Right kidney (tissue), 1 donor: Measurements from ENCODE around the gene NUP210.

ENCODE experiments used
- DNase-seq: peaks from one replicate; pipeline ENCODE4 v3.0.0-alpha.2; 2016

The NUP210 gene

DNA sequence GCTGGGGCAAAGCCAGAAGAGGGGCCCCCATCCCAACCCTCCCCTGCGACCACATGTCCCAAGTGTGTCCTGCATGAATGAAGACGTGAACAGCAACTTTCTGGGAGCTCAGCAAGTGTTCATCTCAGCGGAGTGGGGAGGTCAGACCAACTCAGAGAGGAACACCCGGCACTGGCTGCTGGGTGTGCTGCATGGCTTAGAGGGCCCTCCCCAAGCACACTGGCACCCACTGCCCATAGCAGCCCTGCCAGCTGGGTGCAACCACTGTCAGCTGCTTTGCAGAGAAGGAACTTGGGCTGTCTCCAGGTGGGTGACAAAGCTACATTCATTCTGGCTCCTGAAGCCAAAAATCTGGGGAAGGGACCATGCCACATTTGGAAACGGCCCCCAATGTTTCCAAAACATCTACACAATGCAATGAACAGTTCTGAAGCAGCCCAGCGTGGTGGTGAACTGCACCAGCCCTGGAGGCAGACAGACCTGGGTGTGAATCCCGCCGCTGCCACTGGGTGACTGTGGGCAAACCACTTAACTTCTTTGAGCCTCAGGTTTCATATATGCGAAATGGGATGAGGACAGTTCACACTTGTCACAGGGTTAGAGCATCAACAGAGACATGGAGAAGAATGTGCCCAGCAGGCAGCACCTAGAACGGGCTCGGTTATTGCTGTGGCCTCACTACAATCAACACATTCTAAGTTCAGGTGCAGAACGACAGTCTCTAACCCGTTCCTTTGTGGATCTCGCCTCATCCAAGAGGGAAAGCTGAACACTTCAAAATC, 145.4 kb downstream of the NUP210 start:
- DNase-seq, result no peak

DNA sequence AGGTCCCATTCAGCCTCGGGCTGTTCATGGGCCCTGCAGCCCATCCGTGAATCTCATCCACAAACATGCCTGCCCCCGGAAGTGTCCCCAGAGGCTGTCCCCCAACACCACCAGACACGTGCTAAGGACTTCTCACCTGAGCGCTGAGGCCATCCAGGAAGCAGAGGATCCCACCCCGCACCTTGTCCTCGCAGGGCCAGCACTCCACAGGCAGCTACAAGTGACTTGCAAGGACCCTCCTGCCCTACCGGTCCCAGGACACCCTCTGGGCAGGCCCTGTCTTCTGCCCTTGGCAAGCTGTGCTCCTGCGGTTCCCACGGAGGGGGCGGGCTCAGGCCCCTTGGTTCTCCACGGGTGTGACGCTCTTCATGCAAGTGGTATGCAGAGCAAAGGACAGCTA, 146.0 kb downstream of the NUP210 start:
- DNase-seq, result no peak

DNA sequence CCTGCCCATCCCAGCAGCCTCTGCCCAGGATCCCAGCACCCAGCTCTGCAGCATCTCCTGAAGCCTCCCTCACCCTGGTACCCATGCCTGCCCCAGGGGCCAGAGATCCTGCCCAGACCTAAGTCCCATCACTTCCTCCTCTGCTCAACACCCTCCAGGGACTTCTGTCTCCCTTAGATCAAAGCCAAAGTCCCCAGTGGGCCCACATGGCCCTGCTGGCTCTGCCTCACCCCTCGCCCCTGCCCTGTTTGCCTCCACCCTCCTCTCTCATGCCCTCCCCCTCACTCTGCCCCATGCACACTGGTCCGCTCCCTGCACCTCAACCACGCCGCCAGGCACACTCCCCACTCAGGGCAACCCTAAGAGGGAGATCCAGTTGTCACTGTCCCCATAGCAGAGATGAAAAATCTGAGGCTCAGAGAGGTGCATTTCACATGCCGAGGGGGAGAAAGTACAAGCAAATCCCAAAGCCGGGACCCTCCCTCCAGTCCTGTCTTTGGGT, 146.5 kb downstream of the NUP210 start:
- DNase-seq, result no peak

DNA sequence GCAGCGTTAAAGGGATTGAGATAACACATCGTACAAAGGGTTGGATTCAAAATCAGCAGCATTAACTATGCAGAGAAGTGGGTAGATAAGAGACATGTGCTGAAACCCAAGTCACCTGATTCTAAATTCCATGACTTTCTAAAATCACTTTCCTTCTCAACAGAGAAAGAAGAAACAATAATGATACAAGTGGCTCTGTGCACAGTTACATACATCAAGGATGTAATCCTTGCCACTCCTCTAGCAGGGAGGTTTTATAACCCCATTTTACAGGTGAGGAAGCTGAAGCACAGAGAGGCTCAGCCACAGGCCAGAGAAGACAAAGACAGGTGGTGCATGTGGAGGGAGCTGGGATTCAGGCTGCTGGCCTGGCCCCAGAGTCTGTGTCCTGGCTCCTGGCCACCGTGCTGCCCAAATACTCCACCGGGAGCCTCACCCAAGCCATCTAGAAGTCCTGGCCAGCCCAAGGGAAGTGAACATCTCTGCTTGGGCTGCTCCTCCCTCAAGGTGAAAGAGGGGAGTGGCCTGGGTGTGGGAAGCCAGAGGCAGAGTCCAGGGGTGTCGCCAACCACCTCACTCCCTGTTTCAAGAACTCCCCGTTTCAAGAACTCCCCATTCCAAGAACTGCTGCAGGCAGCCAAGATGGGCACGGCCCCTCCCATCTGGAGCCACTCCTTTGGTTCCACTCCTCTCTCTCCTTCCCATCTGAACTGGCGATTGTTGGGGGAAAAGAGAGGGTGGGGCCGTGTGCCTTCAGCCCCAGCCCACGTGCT, 147.1 kb downstream of the NUP210 start:
- no peak for DNase-seq

DNA sequence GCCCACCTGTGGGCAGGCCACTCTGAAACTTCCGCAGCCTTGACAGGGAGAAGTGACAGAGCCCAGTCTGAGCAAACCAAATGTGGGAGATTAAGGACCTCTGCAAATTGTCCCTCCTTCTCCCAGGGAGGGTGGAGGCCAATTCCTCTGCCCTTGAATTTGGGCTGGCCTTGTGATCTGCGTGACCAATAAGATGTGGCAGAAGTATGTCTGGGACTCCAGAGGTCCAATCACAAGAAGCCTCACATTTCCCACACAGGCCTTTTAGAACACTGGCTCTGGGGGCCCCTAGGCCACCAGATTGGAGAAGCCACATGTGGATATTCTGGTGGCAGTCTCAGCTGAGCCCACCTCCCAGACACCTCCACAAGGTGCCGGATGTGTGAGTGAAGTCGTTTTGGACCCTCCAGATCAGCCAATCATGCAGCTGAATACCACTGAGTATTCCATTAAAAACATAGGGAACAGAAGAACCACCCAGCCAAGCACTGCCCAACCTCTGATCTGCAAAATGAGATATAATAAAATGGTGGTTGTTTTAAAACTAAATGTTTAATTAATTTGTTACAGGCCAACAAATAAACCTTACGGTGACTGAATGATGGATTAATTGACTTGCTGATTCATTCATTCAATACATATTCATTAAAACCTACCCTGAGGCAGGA, 150.3 kb downstream of the NUP210 start:
- DNase-seq, result no peak

DNA sequence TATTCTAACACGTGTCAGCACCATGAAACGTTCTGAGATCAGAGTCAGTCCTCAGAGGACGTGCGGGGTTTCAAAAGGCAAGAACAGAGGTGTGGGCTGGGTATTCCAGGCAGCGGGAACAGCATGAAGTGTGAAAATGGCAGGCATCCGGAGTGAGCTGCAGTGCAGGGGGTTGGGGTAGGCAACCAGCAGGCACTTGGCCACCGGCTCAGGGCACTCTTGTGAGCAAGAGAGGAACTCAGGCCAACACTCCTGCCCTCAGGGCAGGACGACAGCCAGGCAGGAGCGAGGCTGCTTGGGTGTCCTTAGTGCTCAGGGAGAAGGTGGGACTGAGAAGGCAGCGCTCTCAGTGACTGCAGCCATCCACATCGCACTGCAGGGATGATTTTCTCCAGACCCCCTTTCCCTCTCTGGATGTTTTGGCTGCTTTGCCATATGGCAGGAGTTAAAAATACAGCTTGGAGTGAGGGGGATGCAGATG, 151.1 kb downstream of the NUP210 start:
- no peak for DNase-seq

DNA sequence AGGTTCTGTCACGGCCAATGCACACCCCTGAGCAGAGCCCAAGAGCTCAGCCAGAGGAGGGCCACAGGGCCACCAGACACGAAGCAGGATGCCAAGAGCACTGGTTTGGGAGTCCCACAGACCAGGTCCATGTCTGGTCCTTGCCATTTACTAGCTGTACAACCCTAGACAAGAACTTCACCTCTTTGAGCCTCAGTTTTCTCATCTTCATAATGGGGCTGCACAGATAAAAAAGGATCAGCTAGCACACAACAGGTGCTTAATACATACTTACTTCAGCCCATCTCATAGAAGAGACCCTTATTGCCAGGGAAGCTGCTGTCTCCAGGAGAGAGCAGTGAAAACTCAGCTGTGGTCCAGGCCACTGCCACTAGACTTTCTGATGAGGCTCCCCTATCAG, 152.0 kb downstream of the NUP210 start:
- no peak for DNase-seq

DNA sequence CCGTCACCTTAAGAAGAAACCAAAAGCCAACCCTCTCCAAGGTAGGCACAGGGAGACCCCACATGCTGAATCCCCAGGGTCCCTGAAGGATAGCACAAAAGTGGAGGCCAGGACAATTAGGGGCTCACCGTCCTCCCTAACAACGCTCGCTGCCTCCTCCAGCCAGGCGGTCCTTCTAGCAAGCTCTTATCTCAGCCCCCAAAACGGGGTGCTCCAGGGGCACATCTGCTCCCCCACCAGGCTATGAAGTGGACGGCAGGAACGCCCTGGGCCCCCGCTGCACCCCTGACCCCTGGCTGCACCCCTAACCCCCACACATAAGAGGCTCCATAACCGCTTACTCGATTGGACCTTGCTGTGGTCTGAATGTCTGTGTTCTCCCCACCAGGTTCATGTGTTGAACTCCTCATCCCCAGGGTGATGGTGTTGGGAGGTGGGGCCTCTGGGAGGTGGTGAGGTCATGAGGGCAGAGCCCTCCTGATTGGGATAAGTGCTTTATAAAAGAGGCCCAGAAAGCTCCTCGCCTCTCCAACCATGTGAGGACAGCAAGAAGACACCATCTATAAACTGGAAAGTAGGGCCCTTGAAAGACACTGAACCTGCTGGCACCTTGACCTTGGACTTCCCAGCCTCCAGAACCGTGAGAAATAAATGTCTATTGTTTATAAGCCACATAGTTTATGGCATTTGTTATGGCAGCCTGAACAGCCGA, 153.3 kb downstream of the NUP210 start:
- DNase-seq, result no peak
